ENCODE measurements around the gene SFMBT1. TPM values are rescaled to one million over a fixed set of nuclear protein-coding genes. Genes with fewer than 3 reads are reported as not detected.

SFMBT1 gene
- polyA plus RNA-seq, 1 experiment: 2.0 TPM

DNA sequence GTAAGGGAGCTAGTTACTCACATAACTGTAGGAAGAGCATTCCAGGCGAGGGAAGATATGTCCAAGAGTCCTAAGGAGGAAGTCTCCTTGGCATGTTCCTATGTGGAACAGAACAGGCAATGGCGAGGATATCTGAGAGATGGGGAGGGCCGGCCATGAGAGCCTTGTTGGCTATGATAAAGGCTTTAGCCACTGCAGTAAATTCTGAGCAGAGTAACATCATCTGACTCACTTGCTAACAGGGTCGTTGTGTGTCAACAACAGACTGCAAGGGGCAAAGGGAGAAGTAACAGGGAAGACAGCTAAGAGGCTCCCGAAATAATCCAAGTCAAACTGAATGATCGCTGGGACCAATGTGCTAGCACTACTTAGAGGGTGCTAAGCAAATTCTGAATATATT, 21.6 kb downstream of the SFMBT1 start:
- Histone ChIP-seq H3K4me3 (ENCODE audit: low read depth, low read length) (no peak overlapping the region), H3K27me3 (ENCODE audit: control insufficient read depth, insufficient read depth, low read length) (no peaks in the 10 kb centered on the region), H3K9me3 (ENCODE audit: control insufficient read depth, insufficient read depth, low read length) (no peaks in the 10 kb centered on the region), H3K27ac (ENCODE audit: low read depth, low read length) (no peak overlapping the region)
- TF ChIP-seq, protein P1, sequence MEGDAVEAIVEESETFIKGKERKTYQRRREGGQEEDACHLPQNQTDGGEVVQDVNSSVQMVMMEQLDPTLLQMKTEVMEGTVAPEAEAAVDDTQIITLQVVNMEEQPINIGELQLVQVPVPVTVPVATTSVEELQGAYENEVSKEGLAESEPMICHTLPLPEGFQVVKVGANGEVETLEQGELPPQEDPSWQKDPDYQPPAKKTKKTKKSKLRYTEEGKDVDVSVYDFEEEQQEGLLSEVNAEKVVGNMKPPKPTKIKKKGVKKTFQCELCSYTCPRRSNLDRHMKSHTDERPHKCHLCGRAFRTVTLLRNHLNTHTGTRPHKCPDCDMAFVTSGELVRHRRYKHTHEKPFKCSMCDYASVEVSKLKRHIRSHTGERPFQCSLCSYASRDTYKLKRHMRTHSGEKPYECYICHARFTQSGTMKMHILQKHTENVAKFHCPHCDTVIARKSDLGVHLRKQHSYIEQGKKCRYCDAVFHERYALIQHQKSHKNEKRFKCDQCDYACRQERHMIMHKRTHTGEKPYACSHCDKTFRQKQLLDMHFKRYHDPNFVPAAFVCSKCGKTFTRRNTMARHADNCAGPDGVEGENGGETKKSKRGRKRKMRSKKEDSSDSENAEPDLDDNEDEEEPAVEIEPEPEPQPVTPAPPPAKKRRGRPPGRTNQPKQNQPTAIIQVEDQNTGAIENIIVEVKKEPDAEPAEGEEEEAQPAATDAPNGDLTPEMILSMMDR (IDR thresholded peaks at IDR 0.05; ENCODE audit: low read depth, low read length): no peak
- no peak for DNase-seq (ENCODE audit: low read depth, low spot score)
- CTCF ChIA-PET: no interaction called here
- POLR2A ChIA-PET: no interaction called here

DNA sequence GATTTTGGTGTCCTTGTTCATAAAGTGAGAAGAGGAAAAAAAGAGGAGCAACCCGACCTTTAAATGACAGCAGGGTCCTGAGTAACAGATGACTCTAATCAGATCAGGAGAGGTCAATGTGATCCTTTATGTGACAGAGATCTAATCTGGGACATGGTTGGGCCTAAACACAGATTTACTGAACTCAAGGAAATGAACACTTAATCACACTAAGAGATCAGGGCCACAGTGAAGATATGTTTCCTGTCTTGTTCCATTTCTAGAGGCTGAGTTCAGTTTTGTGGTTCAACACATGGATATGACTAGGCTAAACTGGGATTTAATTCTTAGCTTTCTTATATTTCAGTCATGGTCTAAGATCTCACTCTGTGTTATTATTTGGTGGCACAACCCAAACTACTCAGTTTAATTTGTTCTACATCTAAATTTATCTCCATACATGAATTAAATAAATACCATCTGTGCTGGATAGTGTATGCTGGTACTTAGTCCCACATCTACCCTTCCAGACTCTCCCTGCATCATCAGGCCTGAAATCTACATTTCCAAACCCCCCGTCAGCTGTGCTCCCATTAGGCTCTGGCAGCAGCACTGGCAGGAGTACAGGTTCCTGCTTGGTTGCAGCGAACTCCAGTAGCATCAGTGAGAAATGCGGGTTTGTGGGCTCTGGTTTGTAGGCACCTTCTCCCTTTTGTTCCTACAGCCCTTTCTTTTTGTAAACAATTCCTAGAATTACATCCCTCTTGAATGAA, 22.6 kb downstream of the SFMBT1 start:
- CTCF ChIA-PET: interaction anchor here (1.1 to 1.4 kb wide), 2 partner anchors 13 to 171 kb away, joined by 3 read pairs; no protein-coding TSS in a partner anchor
- DNase-seq (ENCODE audit: low read depth, low spot score): no peak

DNA sequence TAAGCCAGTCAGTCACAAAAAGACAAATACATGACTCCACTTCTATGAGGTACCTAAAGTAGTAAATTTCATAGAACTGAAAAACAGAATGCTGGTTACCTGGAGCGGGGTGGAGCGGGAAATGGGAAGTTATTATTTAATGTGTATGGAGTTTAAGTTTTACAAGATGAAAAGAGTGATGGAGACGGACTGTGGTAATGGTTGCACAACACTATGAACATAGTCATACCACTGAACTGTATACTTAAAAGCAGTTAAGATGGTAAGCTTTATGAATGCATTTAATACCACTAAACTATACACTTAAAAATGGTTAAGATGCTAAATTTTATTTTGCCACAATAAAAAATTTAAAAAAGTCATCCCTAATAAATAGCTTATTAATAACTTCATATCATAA, 23.2 kb downstream of the SFMBT1 start:
- no peak for DNase-seq (ENCODE audit: low read depth, low spot score)
- CTCF ChIA-PET: interaction anchor here (1.1 to 1.4 kb wide), 2 partner anchors 14 to 170 kb away, joined by 3 read pairs; no protein-coding TSS in a partner anchor
- TF ChIP-seq, protein P1 (IDR thresholded peaks at IDR 0.05; ENCODE audit: low read depth, low read length): no peak
- H3K27ac ChIP-seq (ENCODE audit: low read depth, low read length): no peak overlapping the region
- H3K9me3 ChIP-seq (ENCODE audit: control insufficient read depth, insufficient read depth, low read length): no peaks in the 10 kb centered on the region
- H3K27me3 ChIP-seq (ENCODE audit: control insufficient read depth, insufficient read depth, low read length): no peaks in the 10 kb centered on the region
- H3K4me3 ChIP-seq (ENCODE audit: low read depth, low read length): no peak overlapping the region
- POLR2A ChIA-PET: interaction anchor here (0.6 kb wide), 1 partner anchor 9 kb away, joined by 5 read pairs; no protein-coding TSS in a partner anchor

More for the DNA sequence above, 22.6 kb downstream of the SFMBT1 start:
- Histone ChIP-seq H3K9me3 (ENCODE audit: control insufficient read depth, insufficient read depth, low read length) (no peaks in the 10 kb centered on the region), H3K4me3 (ENCODE audit: low read depth, low read length) (no peak overlapping the region), H3K27me3 (ENCODE audit: control insufficient read depth, insufficient read depth, low read length) (no peaks in the 10 kb centered on the region), H3K27ac (ENCODE audit: low read depth, low read length) (no peak overlapping the region)
- TF ChIP-seq, protein P1 (IDR thresholded peaks at IDR 0.05; ENCODE audit: low read depth, low read length): no peak
- POLR2A ChIA-PET: interaction anchor here (0.6 kb wide), 1 partner anchor 10 kb away, joined by 5 read pairs; no protein-coding TSS in a partner anchor

GRCh38 chr3:53016236-53016635, 29.6 kb downstream of the SFMBT1 start:
- Histone ChIP-seq H3K9me3 (ENCODE audit: control insufficient read depth, insufficient read depth, low read length) (no peaks in the 10 kb centered on the region), H3K27me3 (ENCODE audit: control insufficient read depth, insufficient read depth, low read length) (no peaks in the 10 kb centered on the region), H3K27ac (ENCODE audit: low read depth, low read length) (no peak overlapping the region), H3K4me3 (ENCODE audit: low read depth, low read length) (no peak overlapping the region)
- TF ChIP-seq, protein P1 (IDR thresholded peaks at IDR 0.05; ENCODE audit: low read depth, low read length): no peak
- no peak for DNase-seq (ENCODE audit: low read depth, low spot score)
- ChIA-PET POLR2A (interaction anchor here (0.5 kb wide), 1 partner anchor 32 kb away, joined by 5 read pairs; no protein-coding TSS in a partner anchor), CTCF (no interaction called here)

GRCh38 chr3:53011324-53011723, 34.5 kb downstream of the SFMBT1 start:
- TF ChIP-seq, protein P1 (IDR thresholded peaks at IDR 0.05; ENCODE audit: low read depth, low read length): no peak
- Histone ChIP-seq H3K27ac (ENCODE audit: low read depth, low read length) (no peak overlapping the region), H3K9me3 (ENCODE audit: control insufficient read depth, insufficient read depth, low read length) (no peaks in the 10 kb centered on the region), H3K4me3 (ENCODE audit: low read depth, low read length) (no peak overlapping the region), H3K27me3 (ENCODE audit: control insufficient read depth, insufficient read depth, low read length) (no peaks in the 10 kb centered on the region)
- ChIA-PET CTCF (no interaction called here), POLR2A (no interaction called here)
- no peak for DNase-seq (ENCODE audit: low read depth, low spot score)
